GM15510 (cell line): Measurements from ENCODE around the gene CFAP97.

ENCODE experiments used
- POLR2A ChIP-seq: IDR thresholded peaks from 3 replicates; pipeline ENCODE4 v1.6.1; 2011; ENCODE audit warnings: borderline replicate concordance; ENCODE audit not compliant: insufficient read length; ENCODE audit errors: extremely low read depth

CFAP97 gene

DNA sequence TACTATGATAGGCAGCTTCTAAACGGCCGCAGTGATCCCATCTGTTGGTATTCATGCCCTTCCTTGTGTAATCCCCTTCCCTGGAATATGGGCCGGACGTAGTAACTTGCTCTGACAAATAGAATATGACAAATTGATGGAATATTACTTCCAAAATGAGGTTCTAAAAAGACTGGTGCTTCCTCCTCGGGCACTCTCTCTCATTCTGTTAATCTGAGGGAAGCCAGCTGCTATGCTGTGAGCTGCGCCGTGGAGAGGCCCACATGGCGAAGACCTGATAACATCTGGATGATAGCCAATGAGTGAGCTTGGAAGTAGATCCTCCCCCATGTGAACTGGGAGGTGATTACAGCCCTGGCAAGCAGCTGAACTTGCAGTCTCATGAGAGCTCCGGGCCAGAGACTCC lies 88.0 kb downstream of the CFAP97 start:
- no peak for TF ChIP-seq POLR2A

DNA sequence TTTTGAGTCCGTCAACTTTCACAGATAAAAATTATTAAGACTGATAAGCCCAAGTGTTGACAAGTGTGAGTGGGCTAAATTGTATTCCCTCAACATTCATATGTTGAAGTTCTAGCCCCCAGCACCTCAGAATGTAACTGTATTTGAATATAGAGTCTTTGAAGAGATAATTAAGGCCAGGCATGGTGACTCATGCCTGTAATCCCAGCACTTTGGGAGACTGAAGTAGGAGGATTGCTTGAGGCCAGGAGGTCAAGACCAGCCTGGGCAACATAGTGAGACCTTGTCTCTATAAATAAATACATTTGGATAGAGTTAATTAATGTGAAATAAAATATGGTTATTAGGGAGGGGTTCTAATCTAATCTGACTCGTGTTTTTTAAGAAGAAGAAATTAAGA lies 90.5 kb downstream of the CFAP97 start:
- no peak for TF ChIP-seq POLR2A

DNA sequence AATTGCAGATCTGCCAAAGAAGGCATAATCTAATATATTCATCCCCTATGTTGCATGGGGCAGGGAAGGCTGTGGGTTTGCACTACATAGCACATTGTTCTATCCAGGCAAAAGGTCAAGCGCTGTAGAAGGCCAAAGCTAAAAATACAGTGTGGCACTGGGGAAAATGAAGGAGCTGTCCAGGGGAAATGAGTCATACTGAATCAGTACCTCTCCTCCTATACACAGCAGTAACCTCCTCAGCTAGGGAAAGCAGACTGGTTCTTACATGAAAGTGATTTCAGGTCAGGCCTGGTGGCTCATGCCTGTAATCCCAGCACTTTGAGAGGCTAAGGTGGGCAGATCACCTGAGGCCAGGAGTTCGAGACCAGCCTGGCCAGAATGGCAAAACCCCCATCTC lies 91.7 kb downstream of the CFAP97 start:
- TF ChIP-seq POLR2A, result no peak

DNA sequence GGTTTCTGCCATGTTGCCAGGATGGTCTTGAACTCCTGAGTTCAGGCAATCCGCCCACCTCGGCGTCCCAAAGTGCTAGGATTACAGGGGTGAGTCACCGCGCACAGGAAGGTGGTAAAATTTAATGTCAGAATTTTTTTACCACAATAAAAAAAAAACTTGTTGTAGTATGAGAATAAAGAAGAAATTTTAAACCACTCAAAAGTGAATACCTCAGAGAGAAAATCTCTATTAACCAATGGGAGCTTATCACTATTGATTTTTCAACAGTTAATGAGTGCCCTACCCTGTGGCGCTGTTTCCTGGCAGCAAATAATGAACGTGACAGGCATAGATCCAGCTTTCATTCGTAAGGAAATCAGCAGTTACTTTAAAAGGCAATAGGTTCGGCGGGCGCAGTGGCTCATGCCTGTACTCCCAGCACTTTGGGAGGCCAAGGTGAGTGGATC lies 93.4 kb downstream of the CFAP97 start:
- TF ChIP-seq POLR2A, result no peak

DNA sequence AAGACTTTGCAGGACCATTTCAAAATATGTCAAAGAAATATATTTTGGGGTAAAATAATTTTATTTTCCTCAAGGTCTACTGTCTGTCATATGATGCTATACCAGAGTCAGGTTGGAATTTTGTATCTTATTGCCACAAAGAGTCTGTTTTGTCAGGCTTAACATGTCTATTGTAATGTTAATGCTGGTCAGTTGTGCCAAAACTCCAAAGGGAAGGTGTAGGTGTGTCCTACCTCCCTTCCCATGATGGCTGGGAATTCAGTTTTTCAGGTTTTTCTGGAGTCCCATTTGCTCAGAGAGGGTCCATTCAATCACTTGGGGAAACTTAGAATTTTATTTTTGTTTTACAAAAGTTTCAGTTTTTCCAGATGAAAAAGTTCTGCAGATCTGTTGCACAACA lies 94.1 kb downstream of the CFAP97 start:
- TF ChIP-seq POLR2A, result no peak
